ENCODE results near the gene MOK.

The MOK gene

GRCh38 chr14:102202944-102203343 is 102.0 kb downstream of the MOK start:
- no peak for DNase-seq (ENCODE audit: low spot score)
- TF ChIP-seq CTCF (IDR thresholded peaks at IDR 0.05; ENCODE audit: extremely low read depth, missing control alignments) = no peak

- no peak for TF ChIP-seq CTCF (IDR thresholded peaks at IDR 0.05; ENCODE audit: extremely low read depth, missing control alignments)
- no peak for DNase-seq (ENCODE audit: low spot score)
Measured at GRCh38 chr14:102201776-102202175, 103.2 kb downstream of the MOK start.

- DNase-seq (ENCODE audit: low spot score) = no peak
- TF ChIP-seq CTCF (IDR thresholded peaks at IDR 0.05; ENCODE audit: extremely low read depth, missing control alignments) = no peak
Measured at GRCh38 chr14:102201353-102201738, 103.6 kb downstream of the MOK start.

- no peak for DNase-seq (ENCODE audit: low spot score)
- no peak for TF ChIP-seq CTCF (IDR thresholded peaks at IDR 0.05; ENCODE audit: extremely low read depth, missing control alignments)
Measured at GRCh38 chr14:102200690-102201352, 104.1 kb downstream of the MOK start.

GRCh38 chr14:102197317-102197853 is 107.6 kb downstream of the MOK start:
- TF ChIP-seq CTCF (IDR thresholded peaks at IDR 0.05; ENCODE audit: extremely low read depth, missing control alignments) = no peak
- no peak for DNase-seq (ENCODE audit: low spot score)

GRCh38 chr14:102196902-102197230 is 108.1 kb downstream of the MOK start:
- DNase-seq (ENCODE audit: low spot score) = no peak
- TF ChIP-seq CTCF (IDR thresholded peaks at IDR 0.05; ENCODE audit: extremely low read depth, missing control alignments) = no peak

GRCh38 chr14:102196039-102196901 is 108.7 kb downstream of the MOK start:
- DNase-seq (ENCODE audit: low spot score) = no peak
- no peak for TF ChIP-seq CTCF (IDR thresholded peaks at IDR 0.05; ENCODE audit: extremely low read depth, missing control alignments)
